Measurements from ENCODE around the gene CXCR6.

CXCR6 gene

GRCh38 chr3:45969116-45969515 is 25.9 kb downstream of the CXCR6 start:
- no peak for DNase-seq (ENCODE audit: low read depth)

GRCh38 chr3:45969953-45970352 is 26.7 kb downstream of the CXCR6 start:
- DNase-seq (ENCODE audit: low read depth): no peak

GRCh38 chr3:45972534-45973402 is 29.5 kb downstream of the CXCR6 start:
- DNase-seq (ENCODE audit: low read depth): peak; percentile 51

GRCh38 chr3:45974686-45975085 is 31.4 kb downstream of the CXCR6 start:
- no peak for DNase-seq (ENCODE audit: low read depth)

GRCh38 chr3:45975686-45976085 is 32.4 kb downstream of the CXCR6 start:
- DNase-seq (ENCODE audit: low read depth): no peak

- no peak for DNase-seq (ENCODE audit: low read depth)
Measured at GRCh38 chr3:45976191-45977091, 33.2 kb downstream of the CXCR6 start.

GRCh38 chr3:45978006-45978761 is 34.9 kb downstream of the CXCR6 start:
- DNase-seq (ENCODE audit: low read depth): no peak

GRCh38 chr3:45979378-45979777 is 36.1 kb downstream of the CXCR6 start:
- DNase-seq (ENCODE audit: low read depth): no peak

- DNase-seq (ENCODE audit: low read depth): no peak
Measured at GRCh38 chr3:45980229-45980813, 37.1 kb downstream of the CXCR6 start.

GRCh38 chr3:45980819-45981218 is 37.6 kb downstream of the CXCR6 start:
- DNase-seq (ENCODE audit: low read depth): no peak

- DNase-seq (ENCODE audit: low read depth): no peak
Measured at GRCh38 chr3:45981346-45982074, 38.2 kb downstream of the CXCR6 start.

GRCh38 chr3:45983770-45984169 is 40.5 kb downstream of the CXCR6 start:
- no peak for DNase-seq (ENCODE audit: low read depth)

GRCh38 chr3:45984331-45985312 is 41.4 kb downstream of the CXCR6 start:
- DNase-seq (ENCODE audit: low read depth): no peak

GRCh38 chr3:45985532-45986302 is 42.5 kb downstream of the CXCR6 start:
- no peak for DNase-seq (ENCODE audit: low read depth)

- peak; percentile 74 for DNase-seq (ENCODE audit: low read depth)
Measured at GRCh38 chr3:45986303-45986982, 43.2 kb downstream of the CXCR6 start.

GRCh38 chr3:45987368-45988291 is 44.4 kb downstream of the CXCR6 start:
- no peak for DNase-seq (ENCODE audit: low read depth)

GRCh38 chr3:45988362-45988761 is 45.1 kb downstream of the CXCR6 start:
- DNase-seq (ENCODE audit: low read depth): no peak

Measured in HS-27A (cell line).